Karpas-422 (cell line): ENCODE data around the gene PPP4R4. TPM values are rescaled to one million over a fixed set of nuclear protein-coding genes. Genes with fewer than 3 reads are reported as not detected.
"Not testable (repeated sequence)": the region's sequence is repeated elsewhere in the genome, so short reads cannot be mapped to it uniquely, and the experiment has no call there.

ENCODE experiments used
- DNase-seq: peaks from one replicate; pipeline ENCODE4 v3.0.0-alpha.2; 2015
- H2AFZ ChIP-seq: fragments of 200-600 bp; sonication (generic); 2 replicates; pipeline ENCODE4 v1.6.1; 2014; ENCODE audit warnings: antibody characterized with exemption, low read length, mixed read lengths
- H3K27ac ChIP-seq: fragments of 200-600 bp; sonication (generic); 2 replicates; pipeline ENCODE4 v1.5.1; 2014; ENCODE audit warnings: mild to moderate bottlenecking, low read length, moderate library complexity
- H3K27me3 ChIP-seq: fragments of 200-600 bp; sonication (generic); 2 replicates; pipeline ENCODE4 v1.6.1; 2014; ENCODE audit warnings: low read length, mixed read lengths
- H3K36me3 ChIP-seq: fragments of 200-600 bp; sonication (generic); 2 replicates; pipeline ENCODE4 v1.6.1; 2014; ENCODE audit warnings: low read length, mixed read lengths; ENCODE audit not compliant: insufficient read depth
- H3K4me1 ChIP-seq: fragments of 200-600 bp; sonication (generic); 2 replicates; pipeline ENCODE4 v1.6.1; 2014; ENCODE audit warnings: mild to moderate bottlenecking, low read length, mixed read lengths
- H3K4me2 ChIP-seq: fragments of 200-600 bp; sonication (generic); 2 replicates; pipeline ENCODE4 v1.6.1; 2014; ENCODE audit warnings: low read length, low read depth, mild to moderate bottlenecking; ENCODE audit not compliant: poor library complexity, severe bottlenecking
- H3K4me3 ChIP-seq: fragments of 200-600 bp; sonication (generic); 2 replicates; pipeline ENCODE4 v1.5.1; 2014; ENCODE audit warnings: mild to moderate bottlenecking, antibody characterized with exemption, low read length, mixed read lengths
- H3K79me2 ChIP-seq: fragments of 200-600 bp; sonication (generic); 2 replicates; pipeline ENCODE4 v1.6.1; 2014; ENCODE audit warnings: mild to moderate bottlenecking, low read length, mixed read lengths
- H3K9ac ChIP-seq: fragments of 200-600 bp; sonication (generic); 2 replicates; pipeline ENCODE4 v1.6.0; 2014; ENCODE audit warnings: low read length
- H3K9me2 ChIP-seq: fragments of 200-600 bp; sonication (generic), shearing (Covaris generic); replicated peaks from 2 replicates; pipeline ENCODE4 v1.6.0; 2014; ENCODE audit warnings: mild to moderate bottlenecking, low read length, moderate library complexity; ENCODE audit not compliant: insufficient read depth
- H3K9me3 ChIP-seq: fragments of 300-700, 200-600 bp; sonication (generic); 2 replicates; pipeline ENCODE4 v1.6.1; 2014; ENCODE audit warnings: low read length, mixed read lengths
- H4K20me1 ChIP-seq: fragments of 200-600 bp; sonication (generic); 2 replicates; pipeline ENCODE4 v1.6.1; 2014; ENCODE audit warnings: mild to moderate bottlenecking, antibody characterized with exemption, low read length, low read depth; ENCODE audit not compliant: insufficient read depth
- total RNA-seq: library from RNA; depleted of rRNA; stranded (reverse); fragments of >200 nt; shearing (Covaris generic); gene quantifications from 2 replicates; pipeline ENCODE4 v1.2.3, GENCODE V29; 2014; ENCODE audit warnings: low replicate concordance

Gene PPP4R4
- total RNA-seq, 1 experiment from 2014 or later, result 0.75 TPM

DNA sequence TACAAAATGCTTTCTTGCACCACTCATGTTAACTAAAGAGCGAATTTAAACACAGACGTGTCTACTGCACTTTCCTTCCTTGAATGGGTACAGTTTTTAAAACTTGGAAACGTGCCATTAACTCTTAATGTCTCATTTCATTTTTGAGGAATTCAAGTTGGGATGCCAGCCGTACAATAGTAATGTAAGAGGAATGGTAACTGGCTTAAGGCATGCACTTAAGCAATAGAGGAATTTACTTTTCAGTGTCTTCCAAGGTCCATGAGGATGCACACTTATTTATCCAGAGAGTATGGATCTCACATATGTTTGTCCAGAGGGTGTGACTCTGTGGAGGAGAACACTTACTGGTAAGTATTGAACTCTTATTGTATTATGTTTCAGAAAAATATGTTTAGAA lies 52.9 kb downstream of the PPP4R4 start:
- Histone ChIP-seq H3K9me2 (no peaks in the 10 kb centered on the region), H3K9me3 (no peaks in the 10 kb centered on the region), H4K20me1 (no peaks in the 10 kb centered on the region), H3K79me2 (no peaks in the 10 kb centered on the region), H3K36me3 (no peaks in the 10 kb centered on the region), H3K4me3 (no peak overlapping the region), H3K4me2 (no peak overlapping the region), H3K4me1 (no peaks in the 10 kb centered on the region), H3K9ac (no peak overlapping the region), H3K27me3 (no peaks in the 10 kb centered on the region), H2AFZ (no peak overlapping the region), H3K27ac (no peak overlapping the region)
- DNase-seq, result no peak

DNA sequence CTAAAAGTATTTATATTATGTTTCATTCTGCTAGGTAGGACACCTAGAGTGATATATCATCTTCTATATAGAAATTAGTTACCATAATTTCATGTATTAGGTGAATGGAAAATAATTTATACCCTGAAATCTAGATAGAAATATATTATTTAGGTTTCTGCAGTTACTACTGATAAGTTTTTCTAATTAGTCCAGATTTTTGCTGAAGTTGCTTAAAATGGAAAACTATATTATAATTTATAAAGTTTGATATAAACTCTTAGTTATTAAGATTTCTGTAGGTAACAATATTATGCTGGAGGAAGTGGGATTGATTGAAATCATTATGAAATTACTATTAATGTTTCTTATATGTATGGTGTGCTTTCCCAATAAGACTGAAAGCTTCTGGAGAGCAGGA lies 62.9 kb downstream of the PPP4R4 start:
- Histone ChIP-seq H3K4me2 (no peak overlapping the region), H3K9me2 (no peaks in the 10 kb centered on the region), H4K20me1 (no peaks in the 10 kb centered on the region), H2AFZ (no peak overlapping the region), H3K79me2 (no peaks in the 10 kb centered on the region), H3K27me3 (no peaks in the 10 kb centered on the region), H3K9ac (no peak overlapping the region), H3K27ac (no peak overlapping the region), H3K9me3 (no peaks in the 10 kb centered on the region), H3K36me3 (no peaks in the 10 kb centered on the region), H3K4me1 (peaks cover 6% of the 10 kb centered on the region), H3K4me3 (no peak overlapping the region)
- no peak for DNase-seq

DNA sequence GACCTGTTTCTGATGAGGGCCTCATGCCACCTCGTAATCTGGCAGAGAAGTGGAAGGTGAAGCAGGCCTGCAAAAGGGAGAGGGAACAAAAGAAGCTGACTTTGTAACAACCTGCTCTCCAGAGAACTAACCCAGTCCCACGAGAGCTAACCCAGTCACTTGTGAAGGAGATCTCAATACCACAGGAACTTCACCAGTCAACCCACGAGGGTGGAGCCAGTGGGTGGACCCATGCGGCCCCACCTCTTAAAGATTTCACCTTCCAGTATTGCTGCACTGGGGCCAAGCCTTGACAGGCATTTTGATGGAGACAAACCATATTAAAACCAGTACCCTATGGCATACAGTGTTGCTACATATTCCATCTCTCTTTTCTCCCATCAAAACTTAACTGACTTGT lies 63.9 kb downstream of the PPP4R4 start:
- peaks cover 6% of the 10 kb centered on the region for H3K4me1 ChIP-seq
- H3K27ac ChIP-seq, result no peak overlapping the region
- H2AFZ ChIP-seq, result no peak overlapping the region
- no peak overlapping the region for H3K4me2 ChIP-seq
- H3K27me3 ChIP-seq, result no peaks in the 10 kb centered on the region
- no peak for DNase-seq
- H3K9me2 ChIP-seq, result no peaks in the 10 kb centered on the region
- no peaks in the 10 kb centered on the region for H3K9me3 ChIP-seq
- H3K9ac ChIP-seq, result no peak overlapping the region
- H3K4me3 ChIP-seq, result no peak overlapping the region
- H3K79me2 ChIP-seq, result no peaks in the 10 kb centered on the region
- no peaks in the 10 kb centered on the region for H4K20me1 ChIP-seq
- no peaks in the 10 kb centered on the region for H3K36me3 ChIP-seq

DNA sequence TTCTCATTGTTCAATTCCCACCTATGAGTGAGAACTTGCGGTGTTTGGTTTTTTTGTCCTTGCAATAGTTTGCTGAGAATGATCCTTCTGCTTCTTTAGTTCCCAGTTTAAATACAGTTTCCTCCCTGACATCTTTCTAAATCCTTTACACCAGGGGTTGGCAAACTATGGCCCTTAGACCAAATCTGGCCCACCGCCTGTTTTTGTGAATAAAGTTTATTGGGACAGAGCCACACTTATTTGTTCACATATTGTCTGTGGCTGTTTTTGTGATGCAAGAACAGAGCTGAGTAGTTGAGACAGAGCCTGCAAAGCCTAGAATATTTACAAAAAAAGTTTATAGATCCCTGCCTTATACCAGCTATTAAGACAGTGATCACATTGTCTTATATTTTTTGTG lies 65.3 kb downstream of the PPP4R4 start:
- peaks cover 6% of the 10 kb centered on the region for H3K4me1 ChIP-seq
- no peaks in the 10 kb centered on the region for H4K20me1 ChIP-seq
- no peak overlapping the region for H3K9ac ChIP-seq
- H2AFZ ChIP-seq, result no peak overlapping the region
- no peaks in the 10 kb centered on the region for H3K36me3 ChIP-seq
- no peaks in the 10 kb centered on the region for H3K9me3 ChIP-seq
- H3K79me2 ChIP-seq, result no peaks in the 10 kb centered on the region
- H3K4me2 ChIP-seq, result no peak overlapping the region
- no peak overlapping the region for H3K4me3 ChIP-seq
- no peaks in the 10 kb centered on the region for H3K9me2 ChIP-seq
- no peak overlapping the region for H3K27ac ChIP-seq
- no peak for DNase-seq
- no peaks in the 10 kb centered on the region for H3K27me3 ChIP-seq

DNA sequence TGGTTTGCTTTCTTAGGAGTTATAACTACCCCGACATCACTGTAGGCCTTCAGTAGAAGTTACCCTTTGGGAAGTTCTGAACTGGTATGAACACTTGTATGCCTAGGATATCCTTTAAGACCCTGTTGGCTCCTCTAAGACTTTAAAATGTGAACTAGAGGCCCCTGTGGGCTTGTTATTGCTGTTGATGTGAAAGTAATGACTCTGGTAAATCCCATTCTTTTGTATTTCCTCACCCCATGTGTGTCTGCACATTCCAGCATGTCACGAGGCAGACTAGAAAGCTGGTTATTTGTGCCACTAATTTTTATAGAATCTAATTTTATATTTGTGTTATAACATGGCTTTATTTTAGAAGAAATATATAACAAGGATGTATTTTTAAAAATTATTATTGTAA lies 70.1 kb downstream of the PPP4R4 start:
- DNase-seq, result no peak
- Histone ChIP-seq H3K4me1 (no peaks in the 10 kb centered on the region), H3K4me3 (no peak overlapping the region), H3K9me3 (no peaks in the 10 kb centered on the region), H3K27me3 (no peaks in the 10 kb centered on the region), H2AFZ (no peak overlapping the region), H3K9me2 (no peaks in the 10 kb centered on the region), H3K27ac (no peak overlapping the region), H3K4me2 (no peak overlapping the region), H3K36me3 (no peaks in the 10 kb centered on the region), H3K9ac (no peak overlapping the region), H4K20me1 (no peaks in the 10 kb centered on the region), H3K79me2 (no peaks in the 10 kb centered on the region)

DNA sequence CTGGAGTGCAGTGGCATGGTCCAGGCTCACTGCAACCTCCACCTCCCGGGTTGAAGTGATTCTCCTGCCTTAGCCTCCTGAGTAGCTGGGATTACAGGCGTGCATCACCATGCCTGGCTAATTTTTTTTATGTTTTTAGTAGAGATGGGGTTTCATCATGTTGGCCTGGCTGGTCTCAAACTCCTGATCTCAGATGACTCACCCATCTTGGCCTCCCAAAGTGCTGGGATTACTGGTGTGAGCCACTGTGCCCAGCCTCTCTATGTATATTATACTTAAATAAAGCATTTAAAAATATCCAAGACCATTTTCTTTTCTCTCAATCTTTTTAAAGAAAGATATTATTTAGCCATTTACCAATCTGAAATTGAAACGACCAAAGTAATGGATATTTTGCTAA lies 90.1 kb downstream of the PPP4R4 start:
- H2AFZ ChIP-seq, H3K27me3 ChIP-seq, H3K27ac ChIP-seq, H3K36me3 ChIP-seq, H3K9me3 ChIP-seq, H3K79me2 ChIP-seq, H3K4me3 ChIP-seq, H3K4me1 ChIP-seq, H4K20me1 ChIP-seq, H3K4me2 ChIP-seq, H3K9me2 ChIP-seq, DNase-seq, H3K9ac ChIP-seq: not testable (repeated sequence)

DNA sequence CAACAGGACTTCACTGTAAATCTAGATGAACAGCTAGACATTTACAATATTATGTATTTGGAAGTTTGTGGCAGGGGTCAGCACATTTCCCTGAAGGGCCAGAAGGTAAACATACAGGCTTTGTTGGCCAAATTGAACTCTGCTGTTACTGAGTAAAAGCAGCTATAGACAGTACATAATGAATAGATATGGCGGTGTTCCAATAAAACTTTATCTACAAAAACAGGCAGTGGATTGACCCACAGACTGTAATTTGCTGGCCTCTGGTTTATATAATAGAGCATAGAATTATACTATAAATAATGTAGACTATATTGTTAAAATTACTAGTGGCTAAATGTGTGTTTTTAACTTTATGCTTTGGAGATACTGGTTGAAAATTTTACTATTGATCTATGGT lies 93.2 kb downstream of the PPP4R4 start:
- H3K27me3 ChIP-seq, result no peaks in the 10 kb centered on the region; the same call in 1 of the 2 replicates
- H3K9me3 ChIP-seq, result no peaks in the 10 kb centered on the region
- no peak overlapping the region for H3K4me2 ChIP-seq
- no peak overlapping the region for H3K9ac ChIP-seq
- H2AFZ ChIP-seq, result no peak overlapping the region
- H3K36me3 ChIP-seq, result no peaks in the 10 kb centered on the region
- H3K4me3 ChIP-seq, result no peak overlapping the region
- no peaks in the 10 kb centered on the region for H3K79me2 ChIP-seq
- no peaks in the 10 kb centered on the region for H3K9me2 ChIP-seq
- no peaks in the 10 kb centered on the region for H4K20me1 ChIP-seq
- no peaks in the 10 kb centered on the region for H3K4me1 ChIP-seq
- H3K27ac ChIP-seq, result no peak overlapping the region
- no peak for DNase-seq

DNA sequence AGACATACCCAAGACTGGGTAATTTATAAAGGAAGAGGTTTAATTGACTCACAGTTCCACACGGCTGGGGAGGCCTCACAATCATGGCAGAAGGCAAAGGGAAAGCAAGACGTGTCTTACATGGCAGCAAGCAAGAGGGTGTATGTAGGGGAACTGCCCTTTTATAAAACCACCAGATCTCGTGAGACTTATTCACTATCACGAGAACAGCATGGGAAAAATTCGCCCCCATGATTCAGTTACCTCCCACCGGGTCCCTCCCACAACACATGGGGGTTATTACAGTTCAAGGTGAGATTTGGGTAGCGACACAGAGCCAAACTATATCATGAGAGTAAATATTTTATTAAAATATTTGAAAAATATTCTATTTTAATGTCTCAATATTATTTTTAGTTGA lies 94.5 kb downstream of the PPP4R4 start:
- not testable (repeated sequence) for H3K27me3 ChIP-seq, H2AFZ ChIP-seq, H3K4me3 ChIP-seq, H3K9me3 ChIP-seq, H3K27ac ChIP-seq, H3K36me3 ChIP-seq, H3K4me1 ChIP-seq, H4K20me1 ChIP-seq, H3K9ac ChIP-seq, DNase-seq, H3K79me2 ChIP-seq, H3K9me2 ChIP-seq, H3K4me2 ChIP-seq

DNA sequence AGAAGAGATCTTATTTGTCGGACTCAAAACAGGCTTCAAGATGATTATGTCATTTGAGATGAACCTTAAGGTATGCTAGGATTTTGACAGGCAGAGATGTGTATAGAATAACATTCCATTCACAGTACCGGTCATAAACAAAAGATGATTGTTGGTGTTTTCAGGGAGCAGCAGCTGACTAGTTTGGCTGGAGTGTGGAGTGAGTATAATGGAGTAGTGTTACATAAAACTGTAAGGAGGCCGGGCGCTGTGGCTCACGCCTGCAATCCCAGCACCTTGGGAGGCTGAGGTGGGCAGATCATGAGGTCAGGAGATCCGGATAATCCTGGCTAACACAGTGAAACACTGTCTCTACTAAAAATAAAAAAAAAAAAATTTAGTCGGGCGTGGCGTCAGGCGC lies 95.0 kb downstream of the PPP4R4 start:
- Histone ChIP-seq H3K4me3 (no peak overlapping the region), H3K79me2 (no peaks in the 10 kb centered on the region), H4K20me1 (no peaks in the 10 kb centered on the region), H3K4me2 (no peak overlapping the region), H3K27ac (no peak overlapping the region), H3K4me1 (no peaks in the 10 kb centered on the region), H3K27me3 (no peaks in the 10 kb centered on the region; the same call in 1 of the 2 replicates), H3K9me2 (no peaks in the 10 kb centered on the region), H2AFZ (no peak overlapping the region), H3K9me3 (no peaks in the 10 kb centered on the region), H3K9ac (no peak overlapping the region), H3K36me3 (no peaks in the 10 kb centered on the region)
- DNase-seq, result no peak
